Measurements from ENCODE around the gene BCOR. TPM values are rescaled to one million over a fixed set of nuclear protein-coding genes. Genes with fewer than 3 reads are reported as not detected.

The BCOR gene
- total and polyA plus RNA-seq, 2 experiments from 2014 or later: 30.0 to 90.5 TPM

DNA sequence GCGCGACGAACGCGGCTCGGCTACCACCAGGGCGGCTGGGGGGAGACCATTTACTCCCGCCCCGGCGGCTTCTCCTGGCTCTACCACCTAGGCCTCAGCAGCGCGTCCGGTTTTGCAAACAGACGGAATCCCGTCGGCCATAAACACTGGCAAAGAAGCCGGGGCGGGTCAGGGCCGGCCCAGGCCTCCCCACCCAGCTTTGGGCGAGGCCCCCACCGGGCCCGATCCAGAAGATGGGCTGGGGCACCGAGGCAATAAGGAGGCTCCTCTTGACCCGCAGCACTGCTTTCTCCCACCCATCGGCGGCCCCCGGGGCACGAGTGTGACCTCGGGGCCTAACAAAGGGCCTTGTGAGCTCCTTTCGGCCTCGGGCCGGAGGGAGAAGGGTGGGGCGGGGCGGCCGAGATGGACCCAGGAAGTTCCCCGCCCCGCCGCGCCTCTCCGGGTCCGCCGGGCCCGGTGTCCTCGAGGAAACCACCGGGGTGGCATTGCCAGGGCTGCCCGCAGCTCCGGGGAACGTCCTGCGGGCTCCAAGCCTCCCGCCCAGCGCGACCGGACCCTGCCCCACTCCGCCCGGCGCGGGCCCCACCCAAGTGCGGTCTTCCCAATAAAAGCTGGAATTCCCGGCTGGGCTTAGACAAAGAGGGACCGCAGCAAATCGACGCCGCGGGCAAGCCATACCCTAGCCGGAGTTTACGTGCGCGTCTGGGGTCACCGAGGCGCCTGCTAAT is 5.9 kb downstream of the BCOR start:
- Histone ChIP-seq H3K9me3 (ENCODE audit: low read depth) (no peaks in the 10 kb centered on the region), H3K27ac (no peak overlapping the region), H3K4me3 (peak overlapping the region; percentile 8), H3K36me3 (no peaks in the 10 kb centered on the region), H3K27me3 (peaks cover 64% of the 10 kb centered on the region), H3K4me1 (ENCODE audit: low read depth) (peaks cover 53% of the 10 kb centered on the region)
- TF ChIP-seq, protein P1, sequence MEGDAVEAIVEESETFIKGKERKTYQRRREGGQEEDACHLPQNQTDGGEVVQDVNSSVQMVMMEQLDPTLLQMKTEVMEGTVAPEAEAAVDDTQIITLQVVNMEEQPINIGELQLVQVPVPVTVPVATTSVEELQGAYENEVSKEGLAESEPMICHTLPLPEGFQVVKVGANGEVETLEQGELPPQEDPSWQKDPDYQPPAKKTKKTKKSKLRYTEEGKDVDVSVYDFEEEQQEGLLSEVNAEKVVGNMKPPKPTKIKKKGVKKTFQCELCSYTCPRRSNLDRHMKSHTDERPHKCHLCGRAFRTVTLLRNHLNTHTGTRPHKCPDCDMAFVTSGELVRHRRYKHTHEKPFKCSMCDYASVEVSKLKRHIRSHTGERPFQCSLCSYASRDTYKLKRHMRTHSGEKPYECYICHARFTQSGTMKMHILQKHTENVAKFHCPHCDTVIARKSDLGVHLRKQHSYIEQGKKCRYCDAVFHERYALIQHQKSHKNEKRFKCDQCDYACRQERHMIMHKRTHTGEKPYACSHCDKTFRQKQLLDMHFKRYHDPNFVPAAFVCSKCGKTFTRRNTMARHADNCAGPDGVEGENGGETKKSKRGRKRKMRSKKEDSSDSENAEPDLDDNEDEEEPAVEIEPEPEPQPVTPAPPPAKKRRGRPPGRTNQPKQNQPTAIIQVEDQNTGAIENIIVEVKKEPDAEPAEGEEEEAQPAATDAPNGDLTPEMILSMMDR (IDR thresholded peaks at IDR 0.05; ENCODE audit: low read depth, low read length): no peak
- DNase-seq (ENCODE audit: low read depth in 1 of 2, low spot score in 1 of 2): no peak

DNA sequence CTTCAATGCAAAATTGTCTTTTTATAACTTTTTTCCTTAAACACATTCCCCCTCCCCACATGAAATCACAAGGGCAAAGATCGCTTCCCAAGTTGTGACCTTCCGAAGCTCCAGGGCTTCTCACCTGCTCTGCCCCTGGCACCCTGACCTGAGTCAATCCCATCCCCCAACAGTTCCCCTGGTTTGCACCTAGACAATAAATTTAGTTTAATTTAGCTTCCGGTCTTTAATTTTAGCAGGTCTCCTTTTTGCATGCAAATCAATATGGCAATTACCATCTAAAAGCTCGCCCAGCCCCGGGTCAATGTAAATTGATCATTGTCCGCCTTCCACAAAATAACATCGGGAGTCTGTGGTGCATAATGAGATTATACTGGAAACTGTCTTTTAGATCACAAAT is 6.8 kb downstream of the BCOR start:
- Histone ChIP-seq H3K9me3 (ENCODE audit: low read depth) (no peaks in the 10 kb centered on the region), H3K36me3 (no peaks in the 10 kb centered on the region), H3K4me3 (peak overlapping the region; percentile 27), H3K27me3 (peaks cover 73% of the 10 kb centered on the region), H3K27ac (no peak overlapping the region), H3K4me1 (ENCODE audit: low read depth) (peaks cover 53% of the 10 kb centered on the region)
- no peak for DNase-seq (ENCODE audit: low read depth in 1 of 2, low spot score in 1 of 2)
- TF ChIP-seq, protein P1 (IDR thresholded peaks at IDR 0.05; ENCODE audit: low read depth, low read length): no peak

DNA sequence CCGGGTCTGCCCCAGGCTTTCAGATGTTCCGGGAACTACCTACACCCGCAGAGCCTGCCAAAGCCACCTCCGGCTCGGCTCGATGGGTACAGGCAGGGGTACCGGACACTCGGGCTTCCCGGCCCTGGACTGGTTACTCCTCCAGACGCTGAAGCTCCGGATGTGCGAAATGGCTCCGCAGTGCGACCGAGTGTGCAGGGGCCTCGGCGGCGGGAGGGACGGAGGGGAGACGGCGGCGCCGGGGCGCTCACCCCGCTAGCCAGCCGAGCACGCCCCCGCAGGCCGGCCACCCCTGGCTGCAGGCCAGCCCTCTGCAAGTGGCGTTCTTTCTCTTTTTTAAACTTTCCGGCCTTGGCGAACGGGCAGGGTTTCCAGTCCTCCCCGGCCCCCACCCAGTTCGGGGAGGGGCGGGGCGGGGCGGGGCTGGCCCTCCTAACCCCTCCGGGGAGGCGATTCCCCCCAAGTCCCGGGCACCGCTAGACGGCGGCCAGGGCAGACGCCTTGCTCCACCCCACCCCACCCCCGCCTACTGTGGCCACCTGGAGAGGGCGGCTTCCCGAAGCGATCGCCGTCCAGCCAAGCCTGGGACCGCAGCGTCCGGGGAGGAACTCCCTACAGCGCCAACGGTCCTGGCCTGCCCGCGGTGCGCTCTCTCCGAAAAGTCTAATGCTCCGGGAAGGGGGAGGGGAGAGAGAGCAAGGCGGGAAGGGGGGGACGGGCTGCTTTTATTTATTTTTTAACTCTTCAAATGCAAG is 7.5 kb downstream of the BCOR start:
- peaks cover 81% of the 10 kb centered on the region for H3K27me3 ChIP-seq
- TF ChIP-seq, protein P1 (IDR thresholded peaks at IDR 0.05; ENCODE audit: low read depth, low read length): no peak
- H3K4me1 ChIP-seq (ENCODE audit: low read depth): peaks cover 60% of the 10 kb centered on the region
- no peaks in the 10 kb centered on the region for H3K9me3 ChIP-seq (ENCODE audit: low read depth)
- peak in 1 of 2 donors; percentile 37 for DNase-seq (ENCODE audit: low read depth in 1 of 2, low spot score in 1 of 2)
- H3K36me3 ChIP-seq: no peaks in the 10 kb centered on the region
- peak overlapping the region; percentile 27 for H3K4me3 ChIP-seq
- no peak overlapping the region for H3K27ac ChIP-seq

DNA sequence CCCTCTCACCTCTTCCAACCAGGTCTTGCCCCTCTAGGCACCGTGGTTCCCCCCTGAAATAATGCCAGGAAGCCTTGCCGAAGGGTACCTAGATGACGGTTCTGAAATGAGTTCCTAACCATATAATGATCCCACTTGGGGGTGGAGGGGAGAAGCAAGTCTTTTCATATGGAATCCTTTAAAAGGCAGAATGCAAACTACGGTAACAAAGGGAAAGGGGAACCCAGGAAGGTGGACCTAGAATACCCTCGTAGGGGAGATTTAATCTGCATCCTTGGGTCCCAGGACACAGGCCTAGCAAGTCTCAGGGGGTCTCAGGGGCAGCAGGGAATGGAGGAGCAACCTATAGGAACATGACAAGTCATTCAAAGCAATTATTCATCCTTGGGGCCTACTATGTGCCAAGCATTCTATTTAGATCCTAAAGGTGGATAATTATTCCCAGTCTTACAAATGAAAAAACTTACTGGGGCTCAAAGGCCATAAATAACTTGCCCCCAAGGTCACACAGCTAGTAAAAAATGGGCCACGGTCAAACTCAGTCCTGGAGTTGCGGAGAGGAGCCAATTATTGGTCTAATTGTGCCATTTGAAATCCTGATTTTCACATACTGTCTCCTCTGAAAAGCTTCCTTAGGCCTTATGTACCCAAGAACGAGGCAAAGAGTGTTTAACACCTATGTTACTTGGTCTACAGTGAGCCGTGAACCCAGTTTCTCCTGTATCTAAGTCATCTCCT is 8.8 kb downstream of the BCOR start:
- Histone ChIP-seq H3K9me3 (ENCODE audit: low read depth) (no peaks in the 10 kb centered on the region), H3K36me3 (no peaks in the 10 kb centered on the region), H3K4me1 (ENCODE audit: low read depth) (peaks cover 72% of the 10 kb centered on the region), H3K4me3 (no peak overlapping the region), H3K27ac (no peak overlapping the region), H3K27me3 (peaks cover 93% of the 10 kb centered on the region)
- TF ChIP-seq, protein P1 (IDR thresholded peaks at IDR 0.05; ENCODE audit: low read depth, low read length): no peak
- DNase-seq (ENCODE audit: low read depth in 1 of 2, low spot score in 1 of 2): no peak

DNA sequence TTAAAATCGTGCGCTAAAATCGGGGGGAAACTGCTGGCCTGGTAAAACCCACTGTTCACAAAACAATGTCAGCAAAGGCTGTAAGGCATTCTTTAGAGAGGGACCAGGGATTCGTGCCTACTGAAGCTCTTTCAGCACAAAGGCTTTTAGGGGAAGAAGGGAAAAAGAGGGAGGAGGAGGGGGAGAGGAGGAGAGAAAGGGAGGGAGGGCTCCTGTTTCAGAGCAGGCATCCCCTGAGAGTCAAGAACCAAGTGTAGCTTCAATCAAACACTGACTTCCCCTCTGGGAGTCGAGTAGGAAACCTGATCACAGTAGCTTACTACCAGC is 9.5 kb downstream of the BCOR start:
- DNase-seq (ENCODE audit: low read depth in 1 of 2, low spot score in 1 of 2): no peak
- H3K27ac ChIP-seq: no peak overlapping the region
- H3K27me3 ChIP-seq: peaks cover 93% of the 10 kb centered on the region
- TF ChIP-seq, protein P1 (IDR thresholded peaks at IDR 0.05; ENCODE audit: low read depth, low read length): no peak
- H3K4me3 ChIP-seq: no peak overlapping the region
- H3K9me3 ChIP-seq (ENCODE audit: low read depth): no peaks in the 10 kb centered on the region
- H3K36me3 ChIP-seq: no peaks in the 10 kb centered on the region
- peaks cover 71% of the 10 kb centered on the region for H3K4me1 ChIP-seq (ENCODE audit: low read depth)
